HEK293 (cell line): ENCODE data around the gene SAE1.

ENCODE experiments used
- BCL6B ChIP-seq: fragments of 450-650 bp; formaldehyde crosslinking; IDR thresholded peaks from 2 replicates; pipeline ENCODE4 v1.5.1; 2017; ENCODE audit warnings: missing biosample characterization, missing genetic modification characterization
- FEZF1 ChIP-seq: fragments of 450-650 bp; formaldehyde crosslinking; IDR thresholded peaks from 2 replicates; pipeline ENCODE4 v1.5.1; 2016; ENCODE audit warnings: missing biosample characterization, missing genetic modification characterization
- GLI4 ChIP-seq: fragments of 450-650 bp; formaldehyde crosslinking; IDR thresholded peaks from 2 replicates; pipeline ENCODE4 v1.5.1; 2016; ENCODE audit warnings: missing biosample characterization, missing genetic modification characterization
- KLF1 ChIP-seq: fragments of 450-650 bp; formaldehyde crosslinking; IDR thresholded peaks from 2 replicates; pipeline ENCODE4 v1.5.1; 2016; ENCODE audit warnings: missing biosample characterization, missing genetic modification characterization
- KLF17 ChIP-seq: fragments of 450-650 bp; formaldehyde crosslinking; IDR thresholded peaks from 2 replicates; pipeline ENCODE4 v1.5.1; 2016; ENCODE audit warnings: missing biosample characterization, missing genetic modification characterization
- KLF7 ChIP-seq: fragments of 450-650 bp; formaldehyde crosslinking; IDR thresholded peaks from 2 replicates; pipeline ENCODE4 v1.5.1; 2016; ENCODE audit warnings: missing biosample characterization, missing genetic modification characterization, borderline replicate concordance
- KLF8 ChIP-seq: fragments of 450-650 bp; formaldehyde crosslinking; IDR thresholded peaks from 2 replicates; pipeline ENCODE4 v1.5.1; 2016; ENCODE audit warnings: missing biosample characterization, missing genetic modification characterization
- MYNN ChIP-seq: fragments of 450-650 bp; formaldehyde crosslinking; IDR thresholded peaks from 2 replicates; pipeline ENCODE4 v1.5.1; 2016; ENCODE audit warnings: missing biosample characterization, missing genetic modification characterization, borderline replicate concordance
- OSR2 ChIP-seq: fragments of 450-650 bp; formaldehyde crosslinking; IDR thresholded peaks from 2 replicates; pipeline ENCODE4 v1.5.1; 2016; ENCODE audit warnings: missing biosample characterization, missing genetic modification characterization
- PATZ1 ChIP-seq: fragments of 450-650 bp; formaldehyde crosslinking; IDR thresholded peaks from 2 replicates; pipeline ENCODE4 v1.5.1; 2016; ENCODE audit warnings: missing biosample characterization, missing genetic modification characterization
- SALL2 ChIP-seq: fragments of 450-650 bp; formaldehyde crosslinking; IDR thresholded peaks from 2 replicates; pipeline ENCODE4 v1.5.0; 2017; ENCODE audit warnings: missing biosample characterization, mild to moderate bottlenecking, missing genetic modification characterization, borderline replicate concordance
- SP3 ChIP-seq: fragments of 450-650 bp; formaldehyde crosslinking; IDR thresholded peaks from 2 replicates; pipeline ENCODE4 v1.5.1; 2016; ENCODE audit warnings: missing biosample characterization, missing genetic modification characterization
- TCF7L2 ChIP-seq: IDR thresholded peaks from 2 replicates; pipeline ENCODE4 v1.6.1; 2011; ENCODE audit warnings: low read depth, mild to moderate bottlenecking, inconsistent platforms, low read length, moderate library complexity, borderline replicate concordance
- ZBTB20 ChIP-seq: fragments of 450-650 bp; formaldehyde crosslinking; IDR thresholded peaks from 2 replicates; pipeline ENCODE4 v1.5.1; 2016; ENCODE audit warnings: missing biosample characterization, missing genetic modification characterization
- ZFHX2 ChIP-seq: fragments of 450-650 bp; formaldehyde crosslinking; conservative IDR thresholded peaks from 2 replicates; pipeline ENCODE4 v1.5.1; 2016; ENCODE audit warnings: missing biosample characterization, missing genetic modification characterization
- ZNF121 ChIP-seq: fragments of 450-650 bp; formaldehyde crosslinking; IDR thresholded peaks from 2 replicates; pipeline ENCODE4 v1.5.1; 2016; ENCODE audit warnings: missing biosample characterization, missing genetic modification characterization
- ZNF146 ChIP-seq: fragments of 450-650 bp; formaldehyde crosslinking; IDR thresholded peaks from 2 replicates; pipeline ENCODE4 v1.5.1; 2016; ENCODE audit warnings: missing biosample characterization, missing genetic modification characterization
- ZNF223 ChIP-seq: fragments of 450-650 bp; formaldehyde crosslinking; IDR thresholded peaks from 2 replicates; pipeline ENCODE4 v1.5.1; 2016; ENCODE audit warnings: missing biosample characterization, missing genetic modification characterization
- ZNF560 ChIP-seq: fragments of 450-650 bp; formaldehyde crosslinking; IDR thresholded peaks from 2 replicates; pipeline ENCODE4 v1.5.1; 2017; ENCODE audit warnings: missing biosample characterization, missing genetic modification characterization, borderline replicate concordance
- ZNF610 ChIP-seq: fragments of 450-650 bp; formaldehyde crosslinking; IDR thresholded peaks from 2 replicates; pipeline ENCODE4 v1.5.1; 2016; ENCODE audit warnings: missing biosample characterization, missing genetic modification characterization, borderline replicate concordance
- ZNF629 ChIP-seq: fragments of 450-650 bp; formaldehyde crosslinking; IDR thresholded peaks from 2 replicates; pipeline ENCODE4 v1.5.1; 2017; ENCODE audit warnings: missing biosample characterization, missing genetic modification characterization
- ZNF777 ChIP-seq: fragments of 450-650 bp; formaldehyde crosslinking; IDR thresholded peaks from 2 replicates; pipeline ENCODE4 v1.5.1; 2017; ENCODE audit warnings: missing biosample characterization, missing genetic modification characterization, borderline replicate concordance
- ZNF785 ChIP-seq: fragments of 450-650 bp; formaldehyde crosslinking; IDR thresholded peaks from 2 replicates; pipeline ENCODE4 v1.5.1; 2016; ENCODE audit warnings: missing biosample characterization, missing genetic modification characterization
- ZSCAN23 ChIP-seq: fragments of 450-650 bp; formaldehyde crosslinking; IDR thresholded peaks from 2 replicates; pipeline ENCODE4 v1.5.1; 2016; ENCODE audit warnings: missing biosample characterization, missing genetic modification characterization
- TF ChIP-seq, protein P1 (sequence below): fragments of 450-650 bp; formaldehyde crosslinking; IDR thresholded peaks from 2 replicates; pipeline ENCODE4 v1.5.1; 2016; ENCODE audit warnings: missing biosample characterization, missing genetic modification characterization
- TF ChIP-seq, protein P2 (sequence below): fragments of 450-650 bp; formaldehyde crosslinking; conservative IDR thresholded peaks from 2 replicates; pipeline ENCODE4 v1.5.1; 2016; ENCODE audit warnings: low read depth, missing biosample characterization, missing genetic modification characterization

The SAE1 gene

GRCh38 chr19:47228937-47229675, 98.5 kb downstream of the SAE1 start (continued):
- TF ChIP-seq, protein P1, sequence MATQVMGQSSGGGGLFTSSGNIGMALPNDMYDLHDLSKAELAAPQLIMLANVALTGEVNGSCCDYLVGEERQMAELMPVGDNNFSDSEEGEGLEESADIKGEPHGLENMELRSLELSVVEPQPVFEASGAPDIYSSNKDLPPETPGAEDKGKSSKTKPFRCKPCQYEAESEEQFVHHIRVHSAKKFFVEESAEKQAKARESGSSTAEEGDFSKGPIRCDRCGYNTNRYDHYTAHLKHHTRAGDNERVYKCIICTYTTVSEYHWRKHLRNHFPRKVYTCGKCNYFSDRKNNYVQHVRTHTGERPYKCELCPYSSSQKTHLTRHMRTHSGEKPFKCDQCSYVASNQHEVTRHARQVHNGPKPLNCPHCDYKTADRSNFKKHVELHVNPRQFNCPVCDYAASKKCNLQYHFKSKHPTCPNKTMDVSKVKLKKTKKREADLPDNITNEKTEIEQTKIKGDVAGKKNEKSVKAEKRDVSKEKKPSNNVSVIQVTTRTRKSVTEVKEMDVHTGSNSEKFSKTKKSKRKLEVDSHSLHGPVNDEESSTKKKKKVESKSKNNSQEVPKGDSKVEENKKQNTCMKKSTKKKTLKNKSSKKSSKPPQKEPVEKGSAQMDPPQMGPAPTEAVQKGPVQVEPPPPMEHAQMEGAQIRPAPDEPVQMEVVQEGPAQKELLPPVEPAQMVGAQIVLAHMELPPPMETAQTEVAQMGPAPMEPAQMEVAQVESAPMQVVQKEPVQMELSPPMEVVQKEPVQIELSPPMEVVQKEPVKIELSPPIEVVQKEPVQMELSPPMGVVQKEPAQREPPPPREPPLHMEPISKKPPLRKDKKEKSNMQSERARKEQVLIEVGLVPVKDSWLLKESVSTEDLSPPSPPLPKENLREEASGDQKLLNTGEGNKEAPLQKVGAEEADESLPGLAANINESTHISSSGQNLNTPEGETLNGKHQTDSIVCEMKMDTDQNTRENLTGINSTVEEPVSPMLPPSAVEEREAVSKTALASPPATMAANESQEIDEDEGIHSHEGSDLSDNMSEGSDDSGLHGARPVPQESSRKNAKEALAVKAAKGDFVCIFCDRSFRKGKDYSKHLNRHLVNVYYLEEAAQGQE (tag by site-specific recombination), result peak; percentile 26; the same call in 1 of the 2 replicates
- peak; percentile 77 for TF ChIP-seq ZNF777 (tag by site-specific recombination)
- peak; percentile 65; the same call in 1 of the 2 replicates for TF ChIP-seq ZSCAN23 (tag by site-specific recombination)
- 0 out of 2 replicates have a peak, but pooled peaks have one; percentile 23 for TF ChIP-seq GLI4 (tag by site-specific recombination)
- no peak for TF ChIP-seq MYNN
- TF ChIP-seq ZNF785 (tag by site-specific recombination), result peak; percentile 93
- TF ChIP-seq SALL2 (tag by site-specific recombination), result peak; percentile 71; the same call in 1 of the 2 replicates
- TF ChIP-seq, protein P2, sequence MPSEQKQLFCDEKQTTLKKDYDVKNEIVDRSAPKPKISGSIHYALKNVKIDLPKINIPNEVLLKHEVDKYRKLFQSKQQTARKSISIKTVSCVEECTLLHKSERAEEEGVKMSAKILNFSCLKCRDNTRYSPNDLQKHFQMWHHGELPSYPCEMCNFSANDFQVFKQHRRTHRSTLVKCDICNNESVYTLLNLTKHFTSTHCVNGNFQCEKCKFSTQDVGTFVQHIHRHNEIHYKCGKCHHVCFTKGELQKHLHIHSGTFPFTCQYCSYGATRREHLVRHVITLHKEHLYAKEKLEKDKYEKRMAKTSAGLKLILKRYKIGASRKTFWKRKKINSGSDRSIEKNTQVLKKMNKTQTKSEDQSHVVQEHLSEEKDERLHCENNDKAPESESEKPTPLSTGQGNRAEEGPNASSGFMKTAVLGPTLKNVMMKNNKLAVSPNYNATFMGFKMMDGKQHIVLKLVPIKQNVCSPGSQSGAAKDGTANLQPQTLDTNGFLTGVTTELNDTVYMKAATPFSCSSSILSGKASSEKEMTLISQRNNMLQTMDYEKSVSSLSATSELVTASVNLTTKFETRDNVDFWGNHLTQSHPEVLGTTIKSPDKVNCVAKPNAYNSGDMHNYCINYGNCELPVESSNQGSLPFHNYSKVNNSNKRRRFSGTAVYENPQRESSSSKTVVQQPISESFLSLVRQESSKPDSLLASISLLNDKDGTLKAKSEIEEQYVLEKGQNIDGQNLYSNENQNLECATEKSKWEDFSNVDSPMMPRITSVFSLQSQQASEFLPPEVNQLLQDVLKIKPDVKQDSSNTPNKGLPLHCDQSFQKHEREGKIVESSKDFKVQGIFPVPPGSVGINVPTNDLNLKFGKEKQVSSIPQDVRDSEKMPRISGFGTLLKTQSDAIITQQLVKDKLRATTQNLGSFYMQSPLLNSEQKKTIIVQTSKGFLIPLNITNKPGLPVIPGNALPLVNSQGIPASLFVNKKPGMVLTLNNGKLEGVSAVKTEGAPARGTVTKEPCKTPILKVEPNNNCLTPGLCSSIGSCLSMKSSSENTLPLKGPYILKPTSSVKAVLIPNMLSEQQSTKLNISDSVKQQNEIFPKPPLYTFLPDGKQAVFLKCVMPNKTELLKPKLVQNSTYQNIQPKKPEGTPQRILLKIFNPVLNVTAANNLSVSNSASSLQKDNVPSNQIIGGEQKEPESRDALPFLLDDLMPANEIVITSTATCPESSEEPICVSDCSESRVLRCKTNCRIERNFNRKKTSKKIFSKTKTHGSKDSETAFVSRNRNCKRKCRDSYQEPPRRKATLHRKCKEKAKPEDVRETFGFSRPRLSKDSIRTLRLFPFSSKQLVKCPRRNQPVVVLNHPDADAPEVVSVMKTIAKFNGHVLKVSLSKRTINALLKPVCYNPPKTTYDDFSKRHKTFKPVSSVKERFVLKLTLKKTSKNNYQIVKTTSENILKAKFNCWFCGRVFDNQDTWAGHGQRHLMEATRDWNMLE (tag by site-specific recombination), result no peak
- TF ChIP-seq KLF8 (tag by site-specific recombination), result peak; percentile 76
- no peak for TF ChIP-seq ZNF560
- TF ChIP-seq ZNF223 (tag by site-specific recombination), result no peak
- 0 out of 2 replicates have a peak, but pooled peaks have one; percentile 9 for TF ChIP-seq ZNF121 (tag by site-specific recombination)
- peak; percentile 3; the same call in 1 of the 2 replicates for TF ChIP-seq FEZF1 (tag by site-specific recombination)
- no peak for TF ChIP-seq SP3 (tag by site-specific recombination)
- 0 out of 2 replicates have a peak, but pooled peaks have one; percentile 7 for TF ChIP-seq ZBTB20 (tag by site-specific recombination)
- TF ChIP-seq KLF7 (tag by site-specific recombination), result peak; percentile 12; the same call in 1 of the 2 replicates
- TF ChIP-seq ZNF629 (tag by site-specific recombination), result no peak
- TF ChIP-seq BCL6B (tag by site-specific recombination), result 0 out of 2 replicates have a peak, but pooled peaks have one; percentile 38
- TF ChIP-seq OSR2 (tag by site-specific recombination), result 0 out of 2 replicates have a peak, but pooled peaks have one; percentile 23
- TF ChIP-seq KLF17 (tag by site-specific recombination), result peak; percentile 48
- no peak for TF ChIP-seq TCF7L2
- peak; percentile 62 for TF ChIP-seq KLF1 (tag by site-specific recombination)
- TF ChIP-seq ZNF610, result no peak
- peak; percentile 100 for TF ChIP-seq ZFHX2 (tag by site-specific recombination)
- no peak for TF ChIP-seq ZNF146 (tag by site-specific recombination)
- peak; percentile 74 for TF ChIP-seq PATZ1 (tag by site-specific recombination)
